HG02981 (cell line): ENCODE results near the gene TLR9.

ENCODE experiments used
- ATAC-seq: cut with Tn5 transposase; IDR thresholded peaks from one replicate; pipeline ENCODE4 v1.9.1; 2021; ENCODE audit warnings: mild to moderate bottlenecking, moderate library complexity; ENCODE audit not compliant: unreplicated experiment

TLR9 gene

DNA sequence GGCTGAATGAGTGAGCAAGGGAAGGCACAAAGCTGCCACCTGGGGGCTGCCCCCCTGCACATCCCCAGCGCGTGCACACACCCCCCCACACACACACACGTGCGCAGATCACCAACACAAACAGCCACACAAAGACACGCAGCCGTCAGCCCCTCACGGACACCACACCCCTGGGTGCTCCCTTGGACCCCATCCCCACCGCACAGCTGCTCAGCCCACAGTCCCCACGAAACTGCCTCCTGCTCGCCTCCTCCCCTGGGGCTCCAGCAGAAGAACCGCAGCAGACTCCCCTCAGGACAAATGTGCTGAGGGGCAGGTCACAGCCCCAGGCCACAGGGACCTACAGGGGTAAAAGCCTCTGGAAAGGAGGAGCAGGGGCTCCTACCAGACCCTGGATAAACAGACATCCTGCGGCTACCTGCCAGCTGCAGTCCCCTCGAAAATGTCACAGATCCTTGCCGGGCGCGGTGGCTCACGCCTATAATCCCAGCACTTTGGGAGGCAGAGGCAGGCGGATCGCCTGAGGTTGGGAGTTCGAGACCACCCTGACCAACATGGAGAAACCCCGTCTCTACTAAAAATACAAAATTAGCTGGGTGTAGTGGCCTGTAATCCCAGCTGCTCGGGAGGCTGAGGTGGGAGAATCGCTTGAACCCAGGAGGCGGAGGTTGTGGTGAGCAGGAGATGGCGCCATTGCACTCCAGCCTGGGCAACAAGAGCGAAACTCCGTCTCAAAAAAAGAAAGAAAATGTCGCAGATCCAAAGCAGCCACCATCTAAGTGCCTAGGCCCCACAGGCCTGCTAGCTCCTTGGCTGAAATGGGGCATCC, 7.0 kb upstream of the TLR9 start:
- no peak for ATAC-seq

DNA sequence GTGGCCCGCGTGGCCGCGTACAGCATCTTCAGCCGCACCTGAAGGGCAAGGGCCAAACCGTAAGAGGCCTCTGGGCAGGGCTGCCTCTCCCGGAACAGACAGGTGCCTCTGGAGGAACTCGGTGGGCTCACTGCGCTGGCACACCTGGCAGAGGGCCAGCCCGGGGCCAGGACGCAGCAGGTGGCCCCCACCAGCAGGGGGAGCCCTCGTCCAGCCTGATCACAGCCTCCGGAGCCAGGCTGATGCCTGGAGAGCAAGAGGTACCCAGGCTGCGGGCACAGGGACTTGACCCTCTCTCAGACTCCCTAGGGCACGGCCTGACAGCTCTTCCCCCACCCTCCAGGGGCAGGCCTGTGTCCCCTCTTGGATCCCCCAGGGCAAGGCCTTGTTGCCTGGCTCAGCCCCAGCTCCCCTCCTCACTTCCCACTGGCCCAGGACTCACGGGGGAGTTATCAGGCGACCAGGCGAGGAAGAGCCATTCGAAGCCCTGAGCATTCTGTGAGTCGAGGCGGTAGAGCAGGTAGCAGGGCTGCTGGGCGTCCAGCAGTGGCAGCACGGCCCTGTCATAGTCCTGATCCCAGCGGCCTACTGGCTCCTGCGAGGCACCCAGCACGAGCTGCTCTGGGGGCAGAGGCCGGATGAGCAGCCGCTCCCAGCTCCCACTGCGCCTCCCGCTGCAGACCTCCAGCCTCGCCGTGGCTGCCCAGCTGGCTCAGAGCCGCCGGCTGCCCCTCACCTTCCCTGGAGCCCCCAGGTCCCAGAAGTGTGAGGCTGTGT, 6.2 kb upstream of the TLR9 start:
- no peak for ATAC-seq

DNA sequence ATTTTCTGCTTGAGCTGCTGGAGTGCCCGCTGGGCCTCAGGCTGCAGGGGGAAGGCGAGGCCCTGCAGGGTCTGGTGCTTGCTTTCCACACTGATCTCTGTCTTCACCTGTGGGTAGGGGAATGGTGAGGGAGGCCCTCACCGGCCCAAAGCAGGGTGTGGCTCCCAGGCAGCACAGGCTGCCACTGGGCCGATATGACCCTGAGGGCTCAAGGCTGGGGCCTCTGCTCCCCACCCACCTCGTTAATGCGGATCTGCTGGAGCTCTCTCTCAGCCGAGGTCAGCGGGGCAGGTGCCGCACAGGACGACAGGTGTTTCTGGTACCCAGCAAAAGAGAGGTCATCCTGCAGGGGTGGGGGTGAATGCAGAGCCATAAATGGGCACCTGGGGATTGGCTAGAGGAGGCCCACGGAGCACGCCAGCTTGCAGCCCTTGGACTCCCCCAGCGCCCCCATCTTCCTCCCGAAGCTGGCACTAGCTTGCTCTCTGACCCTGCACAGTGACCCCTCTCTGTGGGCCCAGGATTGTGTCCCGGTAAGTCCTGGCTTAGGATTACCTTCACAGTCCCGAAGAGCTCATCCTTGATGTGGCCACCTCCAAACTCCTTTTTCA, 5.5 kb upstream of the TLR9 start:
- no peak for ATAC-seq

DNA sequence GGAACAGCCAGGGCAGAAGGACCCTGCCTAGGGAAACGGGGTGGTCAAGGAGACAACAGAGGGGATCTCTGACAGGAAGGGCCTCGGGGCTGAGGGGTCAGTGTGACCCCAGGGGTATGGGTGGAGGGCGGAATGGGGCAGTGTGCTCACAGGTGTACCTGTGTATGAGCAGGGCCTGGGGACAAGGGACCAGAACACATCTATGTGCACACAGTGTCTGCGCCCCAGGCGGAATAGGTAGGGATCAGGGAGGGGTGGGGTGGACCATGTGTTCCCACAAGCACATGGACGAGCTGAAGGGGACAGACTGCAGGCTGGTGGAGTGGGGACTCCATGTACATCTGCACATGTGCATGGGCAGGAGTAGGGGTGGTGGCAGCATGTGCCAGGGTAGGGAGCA, 5.0 kb upstream of the TLR9 start:
- ATAC-seq, result no peak

DNA sequence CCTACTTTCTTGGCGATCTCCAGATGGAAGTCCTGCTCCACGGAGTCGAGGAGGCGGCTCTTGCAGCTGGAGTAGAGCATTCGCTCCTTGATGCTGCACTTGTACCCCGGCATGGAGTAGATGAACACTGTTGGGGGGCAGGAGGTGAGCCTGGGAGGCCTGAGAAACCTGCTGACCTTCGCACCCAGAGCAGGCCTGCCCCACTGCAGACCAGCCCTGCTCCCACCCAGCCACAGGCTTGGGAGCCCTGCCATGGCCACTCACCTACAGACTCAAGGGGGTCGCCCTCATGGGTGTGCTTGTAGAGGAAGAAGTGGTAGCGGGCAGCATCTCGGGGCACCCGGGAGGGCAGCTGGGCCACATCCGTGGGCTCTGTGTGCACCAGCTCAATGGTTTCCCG, 4.2 kb upstream of the TLR9 start:
- no peak for ATAC-seq

DNA sequence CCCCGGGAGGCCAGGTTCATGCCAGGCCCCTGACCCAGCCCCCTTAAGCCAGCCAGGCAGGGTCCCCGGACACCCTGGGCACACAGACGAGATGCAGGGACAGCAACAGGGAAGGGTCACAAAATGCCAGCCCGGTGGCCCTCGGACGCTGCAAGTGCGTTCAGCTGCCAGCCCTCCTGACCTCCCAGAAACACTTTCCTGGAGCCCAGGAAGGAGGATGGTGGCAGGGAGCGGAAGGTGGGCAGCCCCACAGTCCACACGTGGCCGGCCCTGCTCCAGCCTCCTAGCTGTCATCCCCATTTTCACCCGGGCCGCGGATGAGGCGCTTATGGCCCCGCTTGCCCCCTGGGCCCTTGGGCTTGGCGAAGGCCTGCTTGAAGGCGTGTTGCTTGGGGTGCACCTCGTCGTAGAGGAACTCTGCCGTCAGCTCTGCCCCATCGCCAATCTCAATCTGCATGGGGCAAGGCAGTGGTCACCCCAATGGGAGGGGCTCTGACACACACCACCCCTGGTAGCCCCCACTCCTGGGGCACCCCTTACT, 3.4 kb upstream of the TLR9 start:
- no peak for ATAC-seq

DNA sequence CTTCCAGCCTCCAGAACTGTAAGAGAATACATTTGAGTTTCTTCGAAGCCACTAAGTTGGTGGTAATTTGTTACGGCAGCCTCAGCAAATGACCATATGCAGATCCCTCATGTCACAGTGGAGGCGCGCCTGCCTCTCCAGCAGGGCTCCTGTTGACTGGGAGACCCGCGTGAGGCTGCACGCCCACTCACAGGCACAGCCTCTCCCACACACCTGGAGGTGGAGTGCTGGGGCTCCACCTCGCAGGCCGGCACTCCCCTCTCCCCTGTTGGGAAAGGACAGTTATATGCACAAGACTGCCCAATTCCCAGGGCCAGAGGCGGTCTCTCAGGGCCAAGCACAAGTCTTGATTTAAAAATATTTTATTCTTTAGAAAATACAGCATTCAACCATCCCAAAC, 2.8 kb upstream of the TLR9 start:
- no peak for ATAC-seq

DNA sequence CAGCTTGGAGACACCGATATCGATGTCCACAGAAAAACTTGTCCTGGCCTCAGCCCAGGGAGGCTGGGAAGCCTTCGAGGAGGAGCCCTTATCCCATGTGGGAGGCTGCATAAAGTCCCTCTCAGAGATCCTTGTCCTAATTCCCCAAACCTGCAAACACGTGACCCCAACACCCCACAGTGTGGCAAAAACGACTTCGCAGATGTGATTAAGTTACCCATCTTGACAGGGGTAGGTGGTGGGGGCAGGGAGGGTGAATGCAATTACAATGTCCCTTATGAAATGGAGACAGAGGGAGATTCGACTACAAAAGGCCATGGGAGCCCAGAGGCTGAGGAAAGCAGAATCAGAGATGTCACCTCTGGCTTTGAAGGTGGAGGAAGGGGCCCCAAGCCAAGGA, 2.3 kb upstream of the TLR9 start:
- no peak for ATAC-seq

DNA sequence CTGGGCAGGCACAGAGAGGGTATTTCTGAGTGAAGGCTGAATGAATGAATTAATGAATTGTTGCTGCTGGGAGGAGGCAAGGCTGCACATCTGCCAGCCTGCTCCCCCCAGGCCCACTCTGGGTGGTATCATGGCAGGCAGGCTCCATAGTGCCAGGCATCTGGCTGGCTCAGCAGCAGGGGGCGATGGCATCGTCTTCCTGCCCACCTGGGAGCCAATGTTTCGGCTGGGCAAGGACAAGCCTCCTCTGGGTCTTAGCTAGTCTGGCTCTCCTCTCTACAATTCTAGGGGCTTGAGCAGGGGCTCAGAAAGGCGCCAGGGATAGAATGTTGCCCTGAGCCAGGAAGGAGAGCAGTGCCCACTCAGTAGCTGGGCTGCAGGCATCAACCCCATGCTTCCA, 1.7 kb upstream of the TLR9 start:
- no peak for ATAC-seq

DNA sequence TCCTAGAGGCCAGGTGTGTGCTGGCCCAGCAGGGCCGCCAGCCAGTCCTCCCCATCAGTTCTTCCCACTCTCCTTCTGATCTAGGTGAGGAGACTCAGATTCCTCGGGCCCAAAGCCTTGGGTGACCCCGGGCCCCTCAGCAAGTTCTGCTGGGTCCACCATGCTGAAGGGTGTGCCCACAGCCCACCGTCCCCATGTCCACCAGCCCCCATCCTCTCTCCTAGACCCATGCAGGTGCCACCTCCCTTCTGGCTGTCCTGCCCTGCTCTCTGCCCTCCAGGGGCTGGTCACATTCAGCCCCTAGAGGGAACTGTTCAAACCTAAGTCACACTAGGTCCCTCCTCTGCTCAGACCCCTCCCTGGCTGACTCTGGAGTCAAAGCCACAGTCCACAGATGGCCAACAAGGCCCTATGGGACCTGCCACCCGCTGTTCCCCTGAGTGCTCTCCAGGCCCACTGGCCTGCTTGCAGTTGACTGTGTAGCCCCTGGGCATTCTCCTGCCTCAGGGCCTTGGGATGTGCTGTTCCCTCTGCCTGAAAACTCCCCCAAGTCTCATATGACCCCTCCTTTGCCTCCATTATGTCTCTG, 878 bp upstream of the TLR9 start:
- no peak for ATAC-seq

DNA sequence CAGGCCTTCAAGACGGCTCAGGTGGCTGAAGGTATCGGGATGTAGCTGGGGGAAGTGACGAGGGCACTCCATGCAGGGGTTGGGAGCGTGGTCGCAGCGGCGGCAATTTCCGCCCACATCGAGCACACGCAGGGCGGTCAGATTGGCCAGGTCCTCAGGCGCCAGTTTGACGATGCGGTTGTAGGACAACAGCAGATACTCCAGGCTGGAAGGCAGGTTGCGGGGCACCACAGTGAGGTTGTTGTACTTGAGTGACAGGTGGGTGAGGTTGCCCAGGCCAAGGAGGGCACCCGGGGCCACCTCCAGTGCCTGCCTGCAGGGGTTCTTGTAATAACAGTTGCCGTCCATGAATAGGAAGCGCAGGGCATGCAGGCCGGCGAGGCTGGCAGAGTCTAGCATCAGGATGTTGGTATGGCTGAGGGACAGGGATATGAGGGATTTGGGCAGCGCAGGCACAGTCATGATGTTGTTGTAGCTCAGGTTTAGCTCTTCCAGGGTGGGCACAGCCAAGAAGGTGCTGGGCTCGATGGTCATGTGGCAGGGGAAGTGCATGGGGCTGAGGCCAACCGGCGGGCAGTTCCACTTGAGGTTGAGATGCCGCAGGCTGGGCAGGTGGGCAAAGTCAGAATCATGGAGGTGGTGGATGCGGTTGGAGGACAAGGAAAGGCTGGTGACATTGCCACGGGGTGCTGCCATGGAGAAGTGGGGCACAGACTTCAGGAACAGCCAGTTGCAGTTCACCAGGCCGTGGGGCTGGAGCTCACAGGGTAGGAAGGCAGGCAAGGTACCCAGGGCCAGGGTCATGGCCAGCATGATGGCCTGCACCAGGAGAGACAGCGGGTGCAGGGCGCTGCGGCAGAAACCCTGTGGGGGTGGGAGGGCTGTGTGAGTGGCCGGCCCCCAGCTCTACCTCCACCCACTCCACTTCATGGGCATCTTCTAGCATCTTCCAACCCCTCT, 1.7 kb downstream of the TLR9 start:
- no peak for ATAC-seq

DNA sequence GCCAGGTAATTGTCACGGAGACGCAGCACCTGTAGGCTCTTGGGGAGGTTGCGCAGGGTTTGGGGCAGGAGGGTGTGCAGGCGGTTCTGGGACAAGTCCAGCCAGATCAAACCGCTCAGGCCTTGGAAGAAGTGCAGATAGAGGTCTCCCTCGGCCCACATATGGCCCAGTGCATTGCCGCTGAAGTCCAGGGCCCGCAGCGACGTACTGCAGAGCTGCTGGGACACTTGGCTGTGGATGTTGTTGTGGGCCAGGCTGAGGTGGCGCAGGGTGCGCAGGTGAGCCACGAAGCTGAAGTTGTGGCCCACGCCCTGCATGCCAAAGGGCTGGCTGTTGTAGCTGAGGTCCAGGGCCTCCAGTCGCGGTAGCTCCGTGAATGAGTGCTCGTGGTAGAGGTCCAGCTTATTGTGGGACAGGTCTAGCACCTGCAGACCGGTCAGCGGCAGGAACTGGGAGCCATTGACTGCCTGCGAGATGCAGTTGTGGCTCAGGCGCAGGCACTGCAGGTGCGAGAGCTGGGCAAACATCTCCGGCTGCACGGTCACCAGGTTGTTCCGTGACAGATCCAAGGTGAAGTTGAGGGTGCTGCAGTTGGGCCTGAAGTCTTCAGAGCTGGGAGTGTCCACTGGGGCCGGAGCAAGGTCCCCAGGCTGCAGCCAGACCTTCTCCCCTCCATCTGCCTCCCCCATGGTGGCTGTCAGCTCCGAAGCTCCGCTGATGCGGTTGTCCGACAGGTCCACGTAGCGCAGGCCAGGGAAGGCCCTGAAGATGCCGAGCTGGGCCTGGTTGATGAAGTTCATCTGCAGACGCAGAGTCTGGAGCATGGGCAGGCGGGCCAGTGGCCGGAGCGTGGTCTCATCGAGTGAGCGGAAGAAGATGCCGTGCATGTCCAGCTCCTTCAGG, 2.9 kb downstream of the TLR9 start:
- no peak for ATAC-seq

DNA sequence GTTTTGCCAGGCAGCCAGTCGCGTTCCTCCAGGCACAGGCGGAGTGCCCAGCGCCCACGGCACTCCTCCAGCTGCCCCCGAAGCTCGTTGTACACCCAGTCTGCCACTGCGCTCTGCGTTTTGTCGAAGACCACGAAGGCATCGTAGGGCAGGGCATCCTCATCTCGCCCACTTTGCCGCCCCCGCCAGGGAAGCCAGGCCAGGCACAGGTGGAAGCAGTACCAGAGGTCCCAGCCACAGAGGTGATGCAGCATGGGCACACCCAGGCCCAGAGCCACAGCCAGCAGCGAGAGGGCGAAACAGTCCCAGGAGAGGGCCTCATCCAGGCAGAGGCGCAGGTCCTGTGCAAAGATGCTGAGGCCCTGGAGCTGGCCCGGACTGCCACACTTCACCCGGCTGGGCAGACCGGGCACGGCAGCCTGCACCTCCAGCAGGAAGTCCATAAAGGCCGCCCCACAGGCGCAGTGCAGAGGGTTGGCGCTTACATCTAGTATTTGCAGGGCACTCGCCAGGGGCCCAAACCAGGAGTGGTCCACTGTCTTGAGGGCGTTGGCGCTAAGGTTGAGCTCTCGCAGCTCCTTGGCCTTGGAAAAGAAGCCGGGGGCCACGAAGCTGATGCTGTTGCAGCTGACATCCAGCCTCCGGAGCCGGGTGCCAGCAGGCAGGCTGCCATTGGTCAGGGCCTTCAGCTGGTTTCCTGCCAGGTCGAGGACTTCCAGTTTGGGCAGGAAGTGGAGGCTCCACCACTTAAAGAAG, 3.7 kb downstream of the TLR9 start:
- ATAC-seq, result no peak

DNA sequence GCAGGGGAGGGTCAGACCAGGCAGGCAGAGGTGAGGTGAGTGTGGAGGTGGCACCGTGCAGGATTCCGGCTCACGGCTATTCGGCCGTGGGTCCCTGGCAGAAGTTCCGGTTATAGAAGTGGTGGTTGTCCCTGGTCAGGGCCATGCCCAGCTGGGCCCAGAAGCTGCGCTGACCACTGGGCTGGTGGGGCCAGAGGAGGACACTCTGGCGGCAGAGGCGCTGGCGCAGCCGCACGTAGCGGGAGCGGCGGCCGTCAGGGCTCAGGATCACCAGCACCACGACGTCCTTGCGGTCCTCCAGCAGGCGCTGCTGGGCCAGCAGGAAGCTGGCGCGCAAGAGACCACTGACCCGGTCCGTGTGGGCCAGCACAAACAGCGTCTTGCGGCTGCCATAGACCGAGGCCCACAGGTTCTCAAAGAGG, 4.3 kb downstream of the TLR9 start:
- ATAC-seq, result no peak

DNA sequence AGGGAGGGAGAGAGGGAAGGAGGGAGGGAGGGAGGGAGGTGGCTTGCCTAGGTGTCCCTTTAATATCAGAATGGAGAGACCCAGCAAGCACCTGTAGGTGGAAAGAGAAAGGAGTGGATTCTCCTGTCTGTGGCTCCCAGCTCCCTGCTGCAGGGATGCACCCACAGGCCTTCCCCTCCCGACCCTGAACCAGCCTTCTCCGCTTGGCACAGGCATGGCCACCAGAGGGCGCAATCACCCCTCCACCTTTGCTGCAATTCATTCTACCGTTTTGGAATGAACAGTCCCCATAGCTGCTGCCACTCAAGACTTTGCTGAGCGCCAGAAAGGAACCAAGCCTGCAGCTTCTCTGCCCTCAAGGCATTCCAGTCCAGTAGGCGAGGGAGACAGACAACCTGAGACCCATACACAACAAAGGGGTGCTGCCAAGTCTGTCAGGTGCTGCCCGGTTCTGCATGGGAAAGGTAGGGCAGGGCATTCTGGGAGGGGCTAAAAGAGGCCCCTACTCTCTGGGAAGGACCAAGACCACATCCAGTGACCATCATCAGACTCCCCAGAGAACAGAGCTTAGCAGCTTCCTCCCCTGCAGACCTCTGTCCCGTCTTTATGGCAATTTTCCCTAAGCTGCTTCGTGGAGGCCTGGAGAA, 4.9 kb downstream of the TLR9 start:
- ATAC-seq, result no peak

DNA sequence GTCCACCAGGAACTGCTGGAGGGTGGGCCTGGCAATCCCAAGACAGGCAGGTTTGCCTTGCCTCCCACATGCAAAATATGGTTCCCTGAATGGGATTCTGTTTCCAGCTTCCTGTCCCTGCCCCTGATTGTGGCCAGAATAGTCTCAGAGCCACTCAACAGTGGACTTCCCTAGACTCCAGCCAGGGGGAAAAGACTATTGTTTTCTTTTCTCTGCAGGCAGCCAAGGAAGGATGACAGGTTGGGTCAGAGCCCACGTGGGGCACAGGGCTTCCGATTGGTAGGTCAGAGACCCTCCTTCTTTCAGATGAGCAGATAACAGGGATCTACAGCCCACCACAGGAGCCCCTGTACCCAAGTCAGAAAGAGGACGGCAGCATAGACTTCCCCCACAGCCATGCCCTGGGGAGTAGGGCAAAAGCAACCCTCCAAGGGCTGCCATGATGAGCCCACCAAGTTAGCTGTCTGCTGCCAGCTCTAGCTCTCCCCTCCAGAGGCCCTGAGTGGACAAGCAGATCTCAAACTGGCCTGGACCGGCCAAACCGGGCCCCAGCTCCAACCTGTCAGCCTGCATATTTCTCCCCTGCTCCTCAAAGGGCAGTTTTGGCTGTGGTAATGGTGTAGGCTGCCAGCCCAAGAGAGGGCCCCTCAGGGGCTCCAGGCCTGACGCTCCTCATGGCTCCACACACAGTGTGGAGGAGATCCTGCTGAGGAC, 6.4 kb downstream of the TLR9 start:
- ATAC-seq, result no peak

DNA sequence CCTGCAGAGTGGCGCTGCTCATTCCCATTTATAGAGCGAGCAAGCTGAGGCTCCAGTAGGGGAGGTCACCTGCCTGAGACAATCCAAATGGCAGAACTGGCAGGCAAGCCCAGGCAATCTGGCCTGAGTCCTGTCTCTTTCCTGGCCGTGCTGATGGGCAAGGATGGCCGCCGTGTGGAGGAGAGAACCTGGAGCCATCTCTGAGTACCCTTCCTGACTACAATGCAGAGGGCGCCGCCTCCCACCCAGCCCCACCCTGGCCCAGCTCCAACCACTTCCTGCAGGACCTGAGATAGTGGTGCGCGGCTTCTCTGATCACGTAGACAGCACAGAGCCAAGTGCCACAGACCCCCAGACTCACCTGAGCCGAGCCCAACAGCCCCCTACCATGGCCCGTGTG, 7.0 kb downstream of the TLR9 start:
- no peak for ATAC-seq
